ENCODE data around the gene HIGD1C.
"Not testable (repeated sequence)": the region's sequence is repeated elsewhere in the genome, so short reads cannot be mapped to it uniquely, and the experiment has no call there.

The HIGD1C gene

DNA sequence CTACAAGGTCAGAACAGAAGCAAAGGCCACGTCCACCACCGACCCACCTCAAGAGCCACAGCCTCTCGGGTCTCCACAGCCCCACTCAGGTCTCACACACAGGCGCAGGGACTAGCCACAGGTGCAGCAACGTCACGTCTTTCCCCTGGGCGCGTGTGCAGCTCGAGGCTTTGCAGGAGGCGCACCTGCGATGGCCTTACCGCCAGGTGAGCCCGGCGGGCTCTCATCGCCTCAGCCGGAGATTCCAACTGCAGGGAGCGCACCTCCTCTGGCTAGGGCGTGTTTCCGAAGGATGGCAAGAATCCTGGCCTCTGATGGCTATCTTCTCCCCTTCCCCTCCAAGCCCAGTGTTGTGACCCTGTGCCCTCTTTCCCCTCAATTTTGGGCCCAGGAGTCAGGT is at the start of gene HIGD1C:
HIGD1C (plus strand) TSS at position 35 of the 400 bp plus-strand sequence. CDS start 1,455 bp downstream, outside the sequence.
- DNase-seq (ENCODE audit: low read depth) = no peak
- H3K4me3 ChIP-seq (ENCODE audit: low read depth, low read length) = no peak within 1 kb of the TSS

GRCh38 chr12:50908479-50908878 is 43.9 kb upstream of the HIGD1C start:
- not testable (repeated sequence) for H3K4me3 ChIP-seq (ENCODE audit: low read depth, low read length); DNase-seq (ENCODE audit: low read depth)

DNA sequence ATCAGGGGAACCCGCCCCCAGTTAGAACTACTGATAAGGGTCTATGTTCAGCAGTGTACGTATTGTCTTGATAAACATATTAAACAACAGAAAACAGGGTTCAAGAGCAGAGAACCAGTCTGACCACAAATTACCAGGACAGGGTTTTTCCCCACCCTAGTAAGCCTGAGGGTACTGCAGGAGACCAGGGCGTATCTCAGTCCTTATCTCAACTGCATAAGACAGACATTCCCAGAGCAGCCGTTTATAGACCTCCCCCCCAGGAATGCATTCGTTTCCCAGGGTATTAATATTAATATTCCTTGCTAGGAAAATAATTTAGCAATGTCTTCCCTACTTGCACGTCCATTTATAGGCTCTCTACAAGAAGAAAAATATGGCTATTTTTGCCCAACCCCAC is 40.0 kb upstream of the HIGD1C start:
- not testable (repeated sequence) for H3K4me3 ChIP-seq (ENCODE audit: low read depth, low read length); DNase-seq (ENCODE audit: low read depth)

GRCh38 chr12:50913224-50913623 is 39.1 kb upstream of the HIGD1C start:
- no peak overlapping the region for H3K4me3 ChIP-seq (ENCODE audit: low read depth, low read length)
- no peak for DNase-seq (ENCODE audit: low read depth)

GRCh38 chr12:50914872-50915484 is 37.4 kb upstream of the HIGD1C start:
- H3K4me3 ChIP-seq (ENCODE audit: low read depth, low read length) = no peak overlapping the region
- no peak for DNase-seq (ENCODE audit: low read depth)

DNA sequence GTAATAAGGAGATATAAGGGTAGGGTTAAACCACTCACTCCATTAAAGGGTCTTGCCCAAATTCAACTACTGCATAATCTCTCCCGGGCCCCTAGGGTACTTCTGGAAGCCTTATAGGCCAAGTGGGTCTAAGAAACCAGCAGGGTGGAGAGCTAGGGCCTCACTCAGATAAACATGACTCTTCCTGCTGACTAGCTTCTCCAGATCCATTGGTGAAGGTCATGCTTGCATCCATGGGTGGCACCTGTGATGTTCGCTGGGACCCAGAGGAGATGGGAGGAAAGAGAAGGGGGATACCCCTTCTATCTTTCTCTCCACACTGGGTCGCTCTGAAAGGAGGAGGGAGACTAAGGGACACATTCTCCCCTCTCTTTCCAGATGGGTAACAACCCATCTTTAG is 36.1 kb upstream of the HIGD1C start:
- no peak for DNase-seq (ENCODE audit: low read depth)
- H3K4me3 ChIP-seq (ENCODE audit: low read depth, low read length) = no peak overlapping the region

DNA sequence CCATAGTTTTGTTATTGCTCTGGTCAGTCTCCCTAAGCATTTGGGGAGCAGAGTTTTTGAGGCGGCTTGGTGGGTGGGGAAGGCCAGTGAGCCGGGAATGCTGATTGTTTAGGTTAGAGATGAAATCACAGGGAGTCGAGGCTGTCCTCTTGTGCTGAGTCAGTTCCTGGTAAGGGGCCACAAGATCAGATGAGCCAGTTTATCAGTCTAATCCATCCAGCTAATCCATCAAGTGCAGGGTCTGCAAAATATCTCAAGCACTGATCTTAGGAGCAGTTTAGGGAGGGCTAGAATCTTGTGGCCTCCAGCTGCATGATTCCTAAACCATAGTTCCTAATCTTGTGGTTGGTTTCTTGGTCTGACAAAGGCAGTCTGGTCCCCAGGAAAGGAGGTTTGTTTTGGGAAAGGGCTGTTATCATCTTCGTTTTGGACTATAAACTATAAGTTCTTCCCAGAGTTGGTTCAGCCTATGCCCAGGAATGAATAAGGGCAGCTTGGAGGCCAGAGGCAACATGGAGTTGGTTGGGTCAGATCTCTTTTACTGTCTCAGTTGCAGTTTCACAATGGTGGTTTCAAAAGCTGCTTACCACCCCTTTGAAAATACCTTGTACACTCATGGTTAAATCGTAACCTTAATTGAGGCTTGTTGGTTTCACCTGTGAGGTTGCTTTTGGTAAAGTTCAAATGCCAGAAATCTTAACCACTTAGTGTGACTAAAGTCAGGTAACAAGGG is 33.6 kb upstream of the HIGD1C start:
- DNase-seq (ENCODE audit: low read depth) = no peak
- H3K4me3 ChIP-seq (ENCODE audit: low read depth, low read length) = no peak overlapping the region

DNA sequence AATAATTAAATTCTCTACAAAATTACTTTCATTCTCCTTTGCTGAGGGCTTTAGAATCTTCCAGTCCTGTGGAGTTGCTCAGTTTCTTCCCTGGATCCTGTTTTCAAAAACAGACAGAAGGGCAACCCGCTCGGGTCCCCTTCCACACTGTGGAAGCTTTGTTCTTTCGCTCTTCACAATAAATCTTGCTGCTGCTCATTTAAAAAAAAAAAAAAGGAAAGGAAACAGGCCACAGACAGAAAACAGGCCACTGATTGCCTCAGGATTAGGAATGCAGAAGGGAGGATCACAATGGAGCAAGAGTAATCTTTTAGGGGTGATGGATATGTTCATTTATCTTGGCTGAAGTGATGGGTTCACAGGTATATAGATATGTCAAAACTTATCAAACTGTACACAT is 29.5 kb upstream of the HIGD1C start:
- no peak for DNase-seq (ENCODE audit: low read depth)
- H3K4me3 ChIP-seq (ENCODE audit: low read depth, low read length) = no peak overlapping the region

DNA sequence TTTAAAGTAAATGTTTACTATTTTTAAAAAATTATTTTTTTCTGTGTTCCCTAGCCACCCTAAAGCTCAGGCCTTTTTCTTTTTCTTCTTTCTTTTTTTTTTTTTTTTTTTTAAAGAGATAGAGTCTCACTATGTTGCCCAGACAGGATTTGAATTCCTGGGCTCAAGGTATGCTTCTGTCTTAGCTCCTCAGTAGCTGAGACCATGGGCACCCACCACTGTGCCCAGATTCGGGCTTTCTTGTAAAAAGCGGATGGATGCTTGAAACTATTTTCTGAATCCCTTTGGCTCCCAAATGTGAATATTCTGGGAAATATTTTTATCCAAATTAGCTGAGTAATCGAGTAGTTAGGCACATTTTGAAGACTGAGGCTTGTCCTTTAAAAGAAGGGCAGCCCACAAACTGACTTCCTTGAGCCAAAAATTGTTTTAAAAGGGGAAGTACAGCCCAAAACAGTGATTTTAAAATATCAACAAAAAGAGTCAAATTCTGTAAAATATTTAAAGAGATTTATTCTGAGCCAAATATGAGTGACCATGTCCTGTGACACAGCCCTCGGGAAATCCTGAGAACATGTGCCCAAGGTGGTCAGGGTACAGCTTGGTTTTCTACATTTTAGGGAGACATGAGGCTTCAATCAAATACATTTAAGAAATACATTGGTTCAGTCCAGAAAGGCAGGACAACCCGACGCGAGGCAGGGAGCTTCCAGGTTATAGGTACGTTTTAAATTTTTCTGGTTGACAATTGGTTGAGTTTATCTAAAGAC is 28.8 kb upstream of the HIGD1C start:
- H3K4me3 ChIP-seq (ENCODE audit: low read depth, low read length) = no peak overlapping the region
- no peak for DNase-seq (ENCODE audit: low read depth)

- peak overlapping the region; percentile 61 for H3K4me3 ChIP-seq (ENCODE audit: low read depth, low read length)
- no peak for DNase-seq (ENCODE audit: low read depth)
Measured at GRCh38 chr12:50924131-50924438, 28.3 kb upstream of the HIGD1C start.

GRCh38 chr12:50924439-50925341 is 27.7 kb upstream of the HIGD1C start:
- peak; percentile 85 for DNase-seq (ENCODE audit: low read depth)

GRCh38 chr12:50925342-50925651 is 27.0 kb upstream of the HIGD1C start:
- H3K4me3 ChIP-seq (ENCODE audit: low read depth, low read length) = peak overlapping the region; percentile 61
- DNase-seq (ENCODE audit: low read depth) = no peak

More at GRCh38 chr12:50924439-50925341, 27.7 kb upstream of the HIGD1C start:
- H3K4me3 ChIP-seq (ENCODE audit: low read depth, low read length) = peak overlapping the region; percentile 61

DNA sequence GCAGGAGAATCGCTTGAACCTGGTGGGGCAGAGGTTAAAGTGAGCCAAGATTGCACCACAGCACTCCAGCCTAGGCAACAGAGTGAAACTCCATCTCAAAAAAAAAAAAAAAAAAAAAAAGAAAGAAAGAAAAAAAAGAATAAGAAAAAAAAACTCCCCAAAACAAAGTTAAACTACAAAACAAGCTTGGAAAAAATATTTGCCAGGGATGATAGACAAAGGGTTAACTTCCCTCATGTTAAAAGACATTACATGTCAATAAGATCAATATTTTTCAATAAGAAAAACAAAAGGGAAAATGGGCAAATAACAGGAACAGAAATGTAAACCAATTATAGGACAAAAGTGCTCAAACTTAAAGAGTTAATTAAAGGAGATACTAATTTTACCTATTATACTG is 26.4 kb upstream of the HIGD1C start:
- DNase-seq (ENCODE audit: low read depth) = no peak
- peak overlapping the region; percentile 61 for H3K4me3 ChIP-seq (ENCODE audit: low read depth, low read length)

DNA sequence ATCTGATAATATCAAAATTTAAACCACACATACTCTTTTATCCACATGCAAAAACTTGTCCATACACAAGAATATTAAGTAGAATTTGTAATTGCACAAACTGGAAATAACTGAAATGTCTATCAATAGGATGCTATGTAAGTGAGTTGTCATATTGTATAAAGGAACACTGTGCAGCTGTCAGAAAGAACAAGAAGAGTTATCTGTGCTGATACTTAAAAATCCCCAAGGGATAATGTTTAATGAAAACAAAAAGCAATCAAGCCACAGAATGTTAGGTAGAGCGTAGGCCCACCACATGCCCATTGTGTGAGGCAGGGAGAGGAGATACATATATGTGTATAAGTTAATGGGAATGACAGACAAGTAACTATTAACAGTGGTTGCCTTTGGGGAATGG is 25.9 kb upstream of the HIGD1C start:
- no peak for DNase-seq (ENCODE audit: low read depth)
- H3K4me3 ChIP-seq (ENCODE audit: low read depth, low read length) = peak overlapping the region; percentile 61

DNA sequence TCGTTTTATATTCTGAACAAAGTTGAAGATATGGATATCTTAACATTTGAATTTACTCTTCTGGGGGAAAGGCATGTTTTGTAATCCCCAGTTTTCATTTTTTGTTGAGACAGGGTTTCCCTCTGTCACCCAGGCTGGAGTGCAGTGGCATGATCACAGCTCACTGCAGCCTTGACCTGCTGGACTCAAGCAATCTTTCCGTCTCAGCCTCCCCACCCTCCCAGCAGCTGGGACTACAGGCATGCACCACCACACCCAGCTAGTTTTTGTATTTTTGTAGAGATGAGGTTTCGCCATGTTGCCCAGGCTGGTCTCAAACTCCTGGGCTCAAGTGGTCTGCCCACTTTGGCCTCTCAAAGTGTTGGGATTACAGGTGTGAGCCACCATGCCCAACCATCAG is 25.4 kb upstream of the HIGD1C start:
- H3K4me3 ChIP-seq (ENCODE audit: low read depth, low read length) = peak overlapping the region; percentile 61
- DNase-seq (ENCODE audit: low read depth) = not testable (repeated sequence)

GRCh38 chr12:50927356-50927755 is 25.0 kb upstream of the HIGD1C start:
- H3K4me3 ChIP-seq (ENCODE audit: low read depth, low read length) = peak overlapping the region; percentile 61
- no peak for DNase-seq (ENCODE audit: low read depth)

DNA sequence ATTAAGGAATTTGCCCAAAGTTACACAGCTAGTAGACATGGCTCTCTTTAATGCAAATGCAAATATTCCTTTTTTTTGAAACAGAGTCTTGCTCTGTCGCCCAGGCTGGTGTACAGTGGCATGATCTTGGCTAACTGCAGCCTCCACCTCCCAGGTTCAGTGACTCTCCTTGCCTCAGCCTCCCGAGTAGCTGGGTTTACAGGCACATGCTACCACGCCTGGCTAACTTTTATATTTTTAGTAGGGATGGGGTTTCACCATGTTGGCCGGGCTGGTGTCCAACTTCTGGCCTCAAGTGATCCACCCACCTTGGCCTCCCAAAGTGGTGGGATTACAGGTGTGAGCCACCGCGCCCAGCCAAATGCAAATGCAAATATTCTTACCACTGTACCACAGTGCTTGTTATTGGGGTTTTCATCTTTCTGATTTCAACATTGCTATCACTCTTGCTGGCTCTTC is 24.5 kb upstream of the HIGD1C start:
- no peak overlapping the region for H3K4me3 ChIP-seq (ENCODE audit: low read depth, low read length)
- no peak for DNase-seq (ENCODE audit: low read depth)

DNA sequence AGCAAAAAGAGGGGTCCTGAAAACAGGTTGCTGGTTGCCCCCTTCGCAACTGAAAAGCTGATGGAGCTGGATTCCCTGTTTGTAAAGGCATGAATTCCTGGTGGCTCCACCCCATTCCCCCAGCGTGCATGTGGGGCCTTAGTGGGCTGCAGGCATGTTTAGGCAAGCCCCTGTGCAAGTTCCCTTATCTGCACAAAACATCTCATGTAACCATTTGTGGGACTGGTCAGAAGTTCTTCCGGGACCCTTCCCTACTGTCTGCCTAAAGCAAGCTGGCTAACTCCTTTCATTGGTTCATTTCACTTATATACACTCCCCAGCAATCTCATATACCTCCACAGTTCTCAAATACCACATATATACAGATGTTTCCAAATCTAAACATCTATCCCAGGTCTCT is 24.0 kb upstream of the HIGD1C start:
- H3K4me3 ChIP-seq (ENCODE audit: low read depth, low read length) = no peak overlapping the region
- DNase-seq (ENCODE audit: low read depth) = no peak

DNA sequence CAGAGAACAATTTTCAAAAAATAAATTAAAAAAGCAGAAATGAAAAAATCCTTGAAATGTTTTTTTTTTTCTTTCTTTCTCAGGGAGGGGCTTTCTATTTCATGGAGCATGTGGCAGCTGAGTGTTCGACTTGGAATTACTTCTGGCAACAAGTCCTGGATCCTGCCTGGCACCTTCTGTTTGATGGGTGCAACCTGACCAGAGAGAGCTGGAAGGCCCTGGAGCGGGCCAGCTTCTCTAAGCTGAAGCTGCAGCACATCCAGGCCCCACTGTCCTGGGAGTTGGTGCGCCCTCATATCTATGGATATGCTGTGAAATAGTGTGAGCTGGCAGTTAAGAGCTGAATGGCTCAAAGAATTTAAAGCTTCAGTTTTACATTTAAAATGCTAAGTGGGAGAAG is 22.5 kb upstream of the HIGD1C start:
- H3K4me3 ChIP-seq (ENCODE audit: low read depth, low read length) = no peak overlapping the region

DNA sequence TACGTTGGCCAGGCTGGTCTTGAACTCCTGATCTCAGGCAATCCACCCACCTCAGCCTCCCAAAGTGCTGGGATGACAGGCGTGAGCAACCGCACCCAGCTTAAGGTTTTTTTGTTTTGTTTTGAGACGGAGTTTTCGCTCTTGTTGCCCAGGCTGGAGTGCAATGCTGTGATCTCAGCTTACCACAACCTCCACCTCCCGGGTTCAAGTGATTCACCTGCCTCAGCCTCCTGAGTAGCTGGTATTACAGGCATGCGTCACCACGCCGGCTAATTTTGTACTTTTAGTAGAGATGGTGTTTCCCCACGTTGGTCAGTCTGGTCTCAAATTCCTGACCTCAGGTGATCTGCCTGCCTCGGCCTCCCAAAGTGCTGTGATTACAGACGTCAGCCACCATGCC is 21.9 kb upstream of the HIGD1C start:
- not testable (repeated sequence) for DNase-seq (ENCODE audit: low read depth); H3K4me3 ChIP-seq (ENCODE audit: low read depth, low read length)

More for the DNA sequence above, 22.5 kb upstream of the HIGD1C start:
- no peak for DNase-seq (ENCODE audit: low read depth)

All from skeletal muscle cell (primary cell).